HG02938 (cell line): ENCODE data around the gene TBC1D9.
"Not testable (repeated sequence)": the region's sequence is repeated elsewhere in the genome, so short reads cannot be mapped to it uniquely, and the experiment has no call there.

Experiments used
- ATAC-seq: cut with Tn5 transposase; IDR thresholded peaks from one replicate; pipeline ENCODE4 v1.9.1; 2021; ENCODE audit warnings: mild to moderate bottlenecking, moderate library complexity; ENCODE audit not compliant: unreplicated experiment

The TBC1D9 gene

GRCh38 chr4:140754918-140755773 is 1.0 kb downstream of the TBC1D9 start:
- ATAC-seq, result no peak

DNA sequence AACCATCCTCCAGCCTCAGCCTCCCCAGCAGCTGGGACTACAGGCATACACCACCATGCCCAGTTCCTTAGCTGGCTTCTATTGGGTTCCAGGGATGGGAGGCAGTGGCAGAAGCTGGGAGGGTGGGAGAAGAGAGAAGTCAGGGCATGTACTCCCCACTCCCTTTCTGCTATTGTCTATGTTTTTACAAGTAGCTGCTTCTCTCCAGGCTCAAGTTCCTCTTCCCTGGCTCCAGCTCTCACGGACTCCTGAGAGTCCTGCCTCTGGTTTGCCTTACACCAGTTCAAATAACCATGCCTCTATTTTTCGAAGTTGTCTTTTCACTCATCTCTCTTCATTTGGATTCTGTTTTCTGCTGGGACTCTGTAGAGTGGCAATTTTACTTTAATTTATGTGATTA is 2.9 kb downstream of the TBC1D9 start:
- no peak for ATAC-seq

DNA sequence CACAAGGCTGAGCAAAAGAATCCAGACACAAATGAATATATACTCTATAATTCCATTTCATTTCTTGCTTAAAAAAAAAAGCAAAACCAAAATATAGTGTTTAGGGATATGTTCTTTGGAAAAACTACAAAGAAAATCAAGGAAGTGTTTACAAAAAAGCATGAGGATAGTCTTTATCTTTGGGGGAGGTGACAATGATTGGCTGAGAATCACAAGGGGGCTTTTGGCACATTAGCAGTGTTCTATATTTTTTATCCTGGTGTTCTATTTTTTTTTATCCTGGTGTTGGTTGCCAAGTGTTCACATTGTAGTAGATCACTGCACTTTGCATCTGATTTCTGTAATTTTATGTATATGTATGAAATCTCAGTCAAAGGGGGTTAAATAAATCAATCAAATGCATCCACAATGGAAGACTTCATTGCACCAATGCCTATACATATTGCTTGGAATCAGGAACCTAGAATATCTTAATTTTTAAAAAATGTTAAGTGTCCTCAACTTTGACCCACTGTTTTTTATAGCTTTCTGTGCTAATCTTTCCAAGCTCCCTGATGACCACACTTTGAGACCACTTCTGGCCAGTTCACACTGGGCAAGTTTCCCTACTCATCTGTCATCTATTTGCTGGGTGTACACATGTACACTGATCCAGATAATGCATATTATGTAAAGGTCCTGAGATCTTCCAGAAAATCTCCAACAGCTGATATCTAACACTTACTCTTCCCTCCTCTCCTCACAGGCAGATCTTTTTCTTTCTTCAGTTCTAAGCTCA is 3.7 kb downstream of the TBC1D9 start:
- no peak for ATAC-seq

DNA sequence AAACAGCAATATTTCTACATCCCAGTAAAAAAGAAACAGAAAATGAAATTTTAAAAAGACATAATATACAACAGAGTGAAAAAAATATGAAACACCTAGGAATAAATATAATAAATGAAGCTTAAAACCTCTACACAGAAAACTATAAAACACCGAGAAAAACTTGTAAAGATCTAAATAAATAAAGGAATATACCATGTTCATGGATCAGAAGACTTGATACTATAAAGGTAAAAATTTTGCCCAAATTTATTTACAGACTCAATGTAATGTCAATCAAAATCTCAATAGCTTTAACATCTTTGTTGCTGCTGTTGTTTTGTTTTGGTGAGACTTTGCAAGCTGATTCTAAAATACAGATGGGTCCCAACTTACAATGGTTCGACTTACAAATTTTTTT is 5.7 kb downstream of the TBC1D9 start:
- ATAC-seq, result no peak

DNA sequence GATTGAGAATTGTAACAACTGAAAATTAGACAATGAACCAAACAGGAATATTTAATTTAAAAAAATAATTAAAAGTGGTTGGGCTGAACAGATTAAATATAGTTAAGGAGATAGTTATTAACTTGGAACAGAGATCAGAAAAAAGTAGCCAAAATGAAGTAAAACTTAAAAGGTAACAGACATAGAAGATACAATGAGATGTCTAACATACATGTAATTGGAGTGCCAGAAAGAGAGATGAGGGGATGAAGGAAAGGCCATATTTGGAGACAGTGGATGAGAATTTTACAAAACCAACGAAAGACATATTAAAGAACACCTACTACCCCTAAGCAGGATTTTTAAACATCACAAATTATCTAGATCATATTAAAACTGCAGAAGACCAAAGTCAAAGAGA is 8.0 kb downstream of the TBC1D9 start:
- ATAC-seq, result no peak

DNA sequence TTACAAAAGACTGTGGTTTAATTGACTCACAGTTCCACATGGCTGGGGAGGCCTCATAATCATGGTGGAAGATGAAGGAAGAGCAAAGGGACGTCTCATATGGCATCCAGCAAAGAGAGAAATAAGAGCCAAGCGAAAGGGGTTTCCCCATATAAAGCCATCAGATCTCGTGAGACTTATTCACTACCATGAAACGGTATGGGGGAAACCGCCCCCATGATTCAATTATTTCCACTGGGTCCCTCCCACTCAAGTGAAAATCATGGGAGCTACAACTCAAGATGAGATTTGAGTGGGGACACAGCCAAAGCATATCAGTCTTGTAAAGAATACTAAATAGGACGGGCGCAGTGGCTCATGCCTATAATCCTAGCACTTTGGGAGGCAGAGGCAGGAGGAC is 9.6 kb downstream of the TBC1D9 start:
- ATAC-seq, result not testable (repeated sequence)

GRCh38 chr4:140744421-140744820 is 11.8 kb downstream of the TBC1D9 start:
- ATAC-seq, result no peak

- ATAC-seq, result peak; percentile 68
Observed at GRCh38 chr4:140743194-140743931, 12.8 kb downstream of the TBC1D9 start.

DNA sequence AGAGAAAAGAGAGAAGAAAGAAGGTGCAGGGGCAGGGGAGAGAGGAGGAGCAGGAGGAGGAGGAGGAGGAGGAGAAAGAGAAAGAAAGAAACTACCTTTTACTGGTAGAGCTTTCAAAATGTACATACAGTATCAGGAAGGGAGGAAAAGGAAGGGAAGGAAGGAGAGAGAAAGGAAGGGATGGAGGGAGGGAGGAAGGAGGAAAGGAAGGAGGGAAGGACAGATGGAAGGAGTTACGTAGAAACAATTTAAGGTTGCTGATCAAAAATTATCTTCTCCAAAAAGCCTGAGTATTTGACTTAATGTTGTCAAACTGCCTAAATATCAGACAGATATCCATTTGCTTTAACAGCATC is 13.4 kb downstream of the TBC1D9 start:
- ATAC-seq, result peak; percentile 18

GRCh38 chr4:140740906-140741670 is 15.1 kb downstream of the TBC1D9 start:
- ATAC-seq, result no peak

DNA sequence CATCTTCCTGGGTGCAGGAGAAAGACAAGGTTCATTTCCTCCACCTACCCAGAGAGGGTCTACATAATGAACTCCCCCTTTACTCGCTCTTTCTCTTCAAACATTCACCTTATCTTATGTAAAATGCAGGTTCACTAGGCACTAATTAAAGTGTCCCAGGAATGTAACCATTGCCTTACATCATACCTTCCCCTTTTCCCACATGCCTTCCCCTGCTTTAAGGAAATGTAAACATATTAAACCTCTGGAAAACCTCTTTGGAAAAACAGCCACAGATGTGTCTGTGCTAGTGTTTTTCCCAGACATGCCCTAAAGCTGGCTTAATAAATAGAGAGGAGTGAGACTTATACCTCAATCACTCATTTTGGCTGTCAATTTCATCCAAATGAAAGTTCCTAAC is 15.8 kb downstream of the TBC1D9 start:
- no peak for ATAC-seq

DNA sequence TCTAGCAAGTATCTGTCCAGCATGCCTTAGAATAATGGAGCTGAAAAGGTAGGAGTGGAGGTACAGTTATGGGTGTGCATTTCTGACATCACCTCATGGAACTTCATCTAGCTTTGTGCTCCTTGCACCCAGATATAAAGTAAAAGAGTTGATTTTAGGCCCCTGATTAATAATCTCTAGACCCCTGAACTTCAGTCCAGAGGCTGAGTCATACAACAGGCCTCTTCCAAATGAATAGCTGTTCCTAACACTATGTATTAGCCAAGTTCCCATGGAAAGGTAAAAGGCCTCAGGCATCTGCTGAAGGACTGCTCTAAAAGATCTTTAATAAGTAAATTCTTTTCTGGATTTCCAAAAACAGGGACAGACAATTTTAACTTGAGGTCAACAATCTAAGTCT is 16.2 kb downstream of the TBC1D9 start:
- ATAC-seq, result no peak

GRCh38 chr4:140738139-140738538 is 18.0 kb downstream of the TBC1D9 start:
- no peak for ATAC-seq

DNA sequence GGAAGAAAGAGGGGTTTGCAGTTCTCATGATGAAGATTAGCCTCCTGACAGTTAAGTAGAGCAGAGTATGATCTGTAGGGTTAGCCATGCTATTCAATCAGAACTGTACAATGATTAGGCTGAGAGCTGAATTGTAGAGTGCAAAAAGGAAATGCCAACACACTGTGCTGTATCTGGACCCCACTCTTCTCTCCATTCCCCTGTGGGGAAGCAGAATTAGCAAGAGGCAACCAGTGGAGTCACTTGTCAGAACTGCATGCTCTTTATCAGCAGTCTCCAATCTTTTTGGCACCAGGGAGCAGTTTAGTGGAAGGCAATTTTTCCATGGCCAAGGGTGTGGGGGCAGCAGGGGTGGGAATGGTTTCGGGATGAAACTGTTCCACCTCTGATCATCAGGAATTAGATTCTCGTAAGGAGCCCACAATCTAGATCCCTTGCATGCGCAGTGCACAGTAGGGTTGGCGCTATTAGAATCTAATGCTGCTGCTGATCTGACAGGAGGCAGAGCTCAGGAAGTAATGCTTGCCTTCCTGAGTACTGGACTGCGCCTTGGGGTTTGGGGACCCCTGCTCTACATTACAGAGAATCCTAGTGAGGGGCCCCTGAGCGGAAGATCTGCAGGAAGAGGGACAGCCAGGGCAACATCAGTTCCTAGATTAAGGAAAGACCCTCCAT is 19.4 kb downstream of the TBC1D9 start:
- ATAC-seq, result no peak

- ATAC-seq, result no peak
Observed at GRCh38 chr4:140735779-140736391, 20.3 kb downstream of the TBC1D9 start.

DNA sequence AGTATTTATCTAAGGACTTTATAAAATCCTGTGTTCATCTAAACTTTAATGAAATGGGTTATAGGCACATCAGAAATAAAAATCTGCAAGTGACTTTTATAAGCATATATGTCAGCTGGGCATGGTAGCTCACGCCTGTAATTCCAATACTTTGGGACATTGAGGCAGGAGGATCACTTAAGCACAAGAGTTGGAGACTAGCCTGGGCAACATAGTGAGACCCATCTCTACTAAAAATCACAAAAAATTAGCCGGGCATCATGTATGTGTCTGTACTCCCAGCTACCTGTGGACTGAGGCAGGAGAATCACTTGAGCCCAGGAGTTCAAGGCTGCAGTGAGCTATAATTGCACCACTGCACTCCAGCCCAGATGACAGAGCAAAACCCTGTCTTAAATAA is 20.9 kb downstream of the TBC1D9 start:
- ATAC-seq, result no peak

DNA sequence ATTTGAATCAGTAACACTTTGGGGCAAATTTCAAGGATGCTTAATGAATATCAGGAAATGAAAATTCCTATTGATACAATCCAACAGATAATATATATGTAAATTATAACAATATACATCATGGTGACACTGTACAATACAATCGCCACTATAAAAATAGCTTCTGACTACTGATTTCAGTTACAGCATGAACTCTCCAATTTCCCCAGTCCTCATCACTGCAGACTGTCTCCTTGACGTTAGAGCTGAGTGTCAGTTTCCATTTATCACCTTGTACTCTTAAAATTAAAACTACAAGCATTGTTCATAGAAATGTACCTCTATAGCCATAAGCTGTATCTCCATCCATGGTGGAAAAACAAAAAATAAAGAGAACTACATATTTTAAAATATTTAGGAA is 23.4 kb downstream of the TBC1D9 start:
- no peak for ATAC-seq

DNA sequence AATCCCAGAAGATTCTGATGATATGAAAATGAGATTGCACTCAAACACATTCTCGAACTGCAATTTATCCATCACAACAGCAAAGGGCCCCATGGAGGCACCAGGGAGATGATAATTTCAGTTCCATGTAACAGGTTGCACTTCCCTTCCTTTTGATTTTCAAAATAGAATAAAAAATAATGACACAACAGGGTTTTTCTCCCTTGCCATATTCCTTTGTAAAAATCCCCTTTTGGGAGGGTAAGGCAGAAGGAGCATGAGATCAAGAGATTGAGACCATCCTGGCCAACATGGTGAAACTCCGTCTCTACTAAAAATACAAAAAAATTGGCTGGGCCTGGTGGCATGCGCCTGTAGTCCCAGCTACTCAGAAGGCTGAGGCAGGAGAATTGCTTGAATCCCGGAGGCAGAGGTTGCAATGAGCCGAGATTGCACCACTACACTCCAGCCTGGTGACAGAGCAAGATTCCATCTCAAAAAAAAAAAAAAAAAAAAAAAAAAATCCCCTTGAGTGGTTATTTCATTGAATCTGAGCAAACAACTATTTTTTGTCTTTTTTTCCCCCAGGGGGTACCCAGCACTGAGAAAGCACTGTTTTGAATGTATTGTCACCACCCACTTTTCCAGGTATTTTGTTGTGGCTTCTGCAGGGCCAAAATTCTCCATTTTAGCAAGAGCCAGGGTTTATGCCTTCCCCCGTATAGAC is 26.7 kb downstream of the TBC1D9 start:
- ATAC-seq, result no peak

- ATAC-seq, result no peak
Observed at GRCh38 chr4:140726776-140727500, 29.2 kb downstream of the TBC1D9 start.
